GM12892 (cell line): Measurements from ENCODE around the gene PDCD5.

Experiments
- DNase-seq: peaks from one replicate; pipeline ENCODE4 v3.0.0; 2011; ENCODE audit not compliant: insufficient read length
- FAIRE-seq: peaks from 2 replicates; lab custom pipeline; 2011; peaks lifted over from hg19 to GRCh38; lab: Jason Lieb, UNC
- POLR2A ChIP-seq: IDR thresholded peaks from 2 replicates; pipeline ENCODE4 v1.6.1; 2011; ENCODE audit warnings: low read depth, low read length, control low read depth
- POLR2AphosphoS5 ChIP-seq: IDR thresholded peaks from 2 replicates; pipeline ENCODE4 v1.6.1; 2011; ENCODE audit warnings: low read depth, low read length, control low read depth
- TAF1 ChIP-seq: IDR thresholded peaks from 2 replicates; pipeline ENCODE4 v1.6.1; 2011; ENCODE audit warnings: low read depth, mild to moderate bottlenecking, control low read depth, low read length, borderline replicate concordance

Gene PDCD5

GRCh38 chr19:32622002-32622401 is 41.0 kb downstream of the PDCD5 start:
- TF ChIP-seq TAF1 (no peak), POLR2AphosphoS5 (no peak), POLR2A (no peak)
- DNase-seq (no peak), FAIRE-seq (no peak)

GRCh38 chr19:32624410-32624809 is 43.4 kb downstream of the PDCD5 start:
- no peak for TF ChIP-seq POLR2AphosphoS5
- no peak for TF ChIP-seq POLR2A
- no peak for TF ChIP-seq TAF1
- FAIRE-seq: no peak
- DNase-seq: no peak

- no peak for DNase-seq
- TF ChIP-seq POLR2AphosphoS5 (no peak), POLR2A (no peak), TAF1 (no peak)
- peak; percentile 14 for FAIRE-seq
Measured at GRCh38 chr19:32626969-32627368, 46.0 kb downstream of the PDCD5 start.

- TF ChIP-seq TAF1 (no peak), POLR2A (no peak), POLR2AphosphoS5 (no peak)
- FAIRE-seq (no peak), DNase-seq (no peak)
Measured at GRCh38 chr19:32627714-32628270, 46.8 kb downstream of the PDCD5 start.

- no peak for TF ChIP-seq POLR2A
- no peak for TF ChIP-seq TAF1
- TF ChIP-seq POLR2AphosphoS5: no peak
- no peak for FAIRE-seq
- no peak for DNase-seq
Measured at GRCh38 chr19:32630338-32630737, 49.3 kb downstream of the PDCD5 start.

- FAIRE-seq (no peak), DNase-seq (no peak)
- no peak for TF ChIP-seq POLR2AphosphoS5
- no peak for TF ChIP-seq TAF1
- TF ChIP-seq POLR2A: no peak
Measured at GRCh38 chr19:32631381-32631780, 50.4 kb downstream of the PDCD5 start.
